ENCODE results near the gene C17orf58. TPM values are rescaled to one million over a fixed set of nuclear protein-coding genes. Genes with fewer than 3 reads are reported as not detected.
A peak's percentile ranks its signal among the peaks of the same experiment; 100 is the strongest.
"Not testable (repeated sequence)": the region's sequence is repeated elsewhere in the genome, so short reads cannot be mapped to it uniquely, and the experiment has no call there.

C17orf58 gene
- total RNA-seq, 2 experiments from 2014 or later = 19.4 to 23.7 TPM

GRCh38 chr17:67990909-67991308 lies 5.4 kb downstream of the C17orf58 start:
- POLR2A ChIA-PET = no interaction called here
- no peak overlapping the region for H3K4me3 Mint-ChIP-seq
- intact Hi-C loops (cut with DNase I, micrococcal nuclease) = loop anchor here in 1 of 2 experiments (10.0 kb wide), 1 partner anchor 616 kb away; the partner anchor contains the start of gene PITPNC1
- no peak for DNase-seq
- no peak for ATAC-seq
- H3K27me3 Mint-ChIP-seq = peaks cover 8% of the 10 kb centered on the region
- H3K4me1 Mint-ChIP-seq = peaks cover 18% of the 10 kb centered on the region
- CTCF ChIA-PET = interaction anchor here (1.0 kb wide), 1 partner anchor 27 kb away, joined by 3 read pairs; no protein-coding TSS in a partner anchor
- no peaks in the 10 kb centered on the region for H3K9me3 Mint-ChIP-seq (ENCODE audit: low read depth)
- H3K36me3 Mint-ChIP-seq (ENCODE audit: low read depth) = peaks cover 12% of the 10 kb centered on the region
- no peak overlapping the region for H3K27ac Mint-ChIP-seq

GRCh38 chr17:67983383-67983688 lies 12.9 kb downstream of the C17orf58 start:
- CTCF ChIA-PET = interaction anchor here (0.6 to 1.5 kb wide), 7 partner anchors 8 to 153 kb away, joined by 3 read pairs; no protein-coding TSS in a partner anchor
- Mint-ChIP-seq H3K9me3 (ENCODE audit: low read depth) (no peaks in the 10 kb centered on the region), H3K4me1 (no peaks in the 10 kb centered on the region), H3K36me3 (ENCODE audit: low read depth) (peaks cover 3% of the 10 kb centered on the region), H3K4me3 (no peak overlapping the region), H3K27ac (no peak overlapping the region), H3K27me3 (no peaks in the 10 kb centered on the region)
- POLR2A ChIA-PET = no interaction called here
- ATAC-seq (no peak), DNase-seq (no peak)
- intact Hi-C loops (cut with DNase I, micrococcal nuclease) = no loop called here

GRCh38 chr17:67982686-67983382 lies 13.4 kb downstream of the C17orf58 start:
- Mint-ChIP-seq H3K9me3 (ENCODE audit: low read depth) (no peaks in the 10 kb centered on the region), H3K4me3 (no peak overlapping the region), H3K36me3 (ENCODE audit: low read depth) (peaks cover 3% of the 10 kb centered on the region), H3K27ac (no peak overlapping the region), H3K4me1 (no peaks in the 10 kb centered on the region), H3K27me3 (no peaks in the 10 kb centered on the region)
- intact Hi-C loops (cut with DNase I, micrococcal nuclease) = no loop called here
- ChIA-PET POLR2A (no interaction called here), CTCF (interaction anchor here (0.6 to 1.1 kb wide), 6 partner anchors 21 to 178 kb away, joined by 3 to 4 read pairs (median 3); partner anchors contain the start of gene BPTF)
- ATAC-seq = no peak
- no peak for DNase-seq

GRCh38 chr17:67982034-67982640 lies 14.1 kb downstream of the C17orf58 start:
- intact Hi-C loops (cut with DNase I, micrococcal nuclease) = no loop called here
- ChIA-PET POLR2A (no interaction called here), CTCF (interaction anchor here (0.6 to 0.7 kb wide), 3 partner anchors 18 to 177 kb away, joined by 3 to 4 read pairs (median 4); partner anchors contain the start of gene BPTF)
- no peak for ATAC-seq
- Mint-ChIP-seq H3K4me1 (no peaks in the 10 kb centered on the region), H3K27me3 (no peaks in the 10 kb centered on the region), H3K36me3 (ENCODE audit: low read depth) (peaks cover 3% of the 10 kb centered on the region), H3K27ac (no peak overlapping the region), H3K4me3 (no peak overlapping the region), H3K9me3 (ENCODE audit: low read depth) (no peaks in the 10 kb centered on the region)
- no peak for DNase-seq

- POLR2A ChIA-PET; ATAC-seq; H3K27ac Mint-ChIP-seq; H3K9me3 Mint-ChIP-seq (ENCODE audit: low read depth); H3K4me3 Mint-ChIP-seq; DNase-seq; H3K27me3 Mint-ChIP-seq; H3K4me1 Mint-ChIP-seq; H3K36me3 Mint-ChIP-seq (ENCODE audit: low read depth); intact Hi-C loops (cut with DNase I, micrococcal nuclease): not testable (repeated sequence)
- CTCF ChIA-PET = interaction anchor here (1.4 kb wide), 1 partner anchor 13 kb away, joined by 3 read pairs; no protein-coding TSS in a partner anchor
These were observed 15.4 kb downstream of the C17orf58 start for GRCh38 chr17:67980883-67981282.

- peaks cover 7% of the 10 kb centered on the region for H3K36me3 Mint-ChIP-seq (ENCODE audit: low read depth)
- H3K27me3 Mint-ChIP-seq = no peaks in the 10 kb centered on the region
- H3K4me3 Mint-ChIP-seq = no peak overlapping the region
- no peaks in the 10 kb centered on the region for H3K4me1 Mint-ChIP-seq
- no peaks in the 10 kb centered on the region for H3K9me3 Mint-ChIP-seq (ENCODE audit: low read depth)
- intact Hi-C loops (cut with DNase I, micrococcal nuclease) = no loop called here
- DNase-seq = no peak
- no peak overlapping the region for H3K27ac Mint-ChIP-seq
- ATAC-seq = no peak
- CTCF ChIA-PET = interaction anchor here (1.4 kb wide), 1 partner anchor 12 kb away, joined by 3 read pairs; no protein-coding TSS in a partner anchor
- POLR2A ChIA-PET = interaction anchor here (0.7 kb wide), 1 partner anchor 203 kb away, joined by 8 read pairs; no protein-coding TSS in a partner anchor
These were observed 15.8 kb downstream of the C17orf58 start for GRCh38 chr17:67980456-67980855.

GRCh38 chr17:67976306-67976705 lies 20.0 kb downstream of the C17orf58 start:
- not testable (repeated sequence) for ATAC-seq, H3K4me1 Mint-ChIP-seq
- CTCF ChIA-PET = interaction anchor here (1.2 kb wide), 1 partner anchor 12 kb away, joined by 3 read pairs; no protein-coding TSS in a partner anchor

GRCh38 chr17:67974598-67975066 lies 21.6 kb downstream of the C17orf58 start:
- Mint-ChIP-seq H3K27me3 (no peaks in the 10 kb centered on the region), H3K36me3 (ENCODE audit: low read depth) (peaks cover 7% of the 10 kb centered on the region), H3K9me3 (ENCODE audit: low read depth) (no peaks in the 10 kb centered on the region), H3K4me1 (no peaks in the 10 kb centered on the region), H3K4me3 (no peak overlapping the region), H3K27ac (no peak overlapping the region)
- DNase-seq (no peak), ATAC-seq (no peak)
- CTCF ChIA-PET = interaction anchor here (0.6 to 1.6 kb wide), 5 partner anchors 10 to 789 kb away, joined by 3 to 5 read pairs (median 4); no protein-coding TSS in a partner anchor
- POLR2A ChIA-PET = interaction anchor here (0.5 kb wide), 1 partner anchor 146 kb away, joined by 3 read pairs; no protein-coding TSS in a partner anchor
- intact Hi-C loops (cut with DNase I, micrococcal nuclease) = no loop called here

More at GRCh38 chr17:67976306-67976705, 20.0 kb downstream of the C17orf58 start:
- H3K27me3 Mint-ChIP-seq; POLR2A ChIA-PET; DNase-seq; H3K36me3 Mint-ChIP-seq (ENCODE audit: low read depth); H3K27ac Mint-ChIP-seq; H3K4me3 Mint-ChIP-seq; intact Hi-C loops (cut with DNase I, micrococcal nuclease); H3K9me3 Mint-ChIP-seq (ENCODE audit: low read depth): not testable (repeated sequence)

GRCh38 chr17:67974185-67974584 lies 22.1 kb downstream of the C17orf58 start:
- intact Hi-C loops (cut with DNase I, micrococcal nuclease) = no loop called here
- CTCF ChIA-PET = interaction anchor here (0.6 to 1.6 kb wide), 3 partner anchors 10 to 44 kb away, joined by 4 to 5 read pairs (median 4); no protein-coding TSS in a partner anchor
- H3K27ac Mint-ChIP-seq = no peak overlapping the region

GRCh38 chr17:67970783-67971182 lies 25.5 kb downstream of the C17orf58 start:
- DNase-seq = no peak
- intact Hi-C loops (cut with DNase I, micrococcal nuclease) = no loop called here
- Mint-ChIP-seq H3K4me3 (no peak overlapping the region), H3K4me1 (no peaks in the 10 kb centered on the region), H3K36me3 (ENCODE audit: low read depth) (peaks cover 12% of the 10 kb centered on the region), H3K27me3 (no peaks in the 10 kb centered on the region), H3K27ac (no peak overlapping the region), H3K9me3 (ENCODE audit: low read depth) (no peaks in the 10 kb centered on the region)
- POLR2A ChIA-PET = no interaction called here
- CTCF ChIA-PET = no interaction called here
- no peak for ATAC-seq

More at GRCh38 chr17:67974185-67974584, 22.1 kb downstream of the C17orf58 start:
- DNase-seq (no peak), ATAC-seq (no peak)
- Mint-ChIP-seq H3K36me3 (ENCODE audit: low read depth) (peaks cover 7% of the 10 kb centered on the region), H3K4me1 (no peaks in the 10 kb centered on the region), H3K4me3 (no peak overlapping the region), H3K27me3 (no peaks in the 10 kb centered on the region), H3K9me3 (ENCODE audit: low read depth) (no peaks in the 10 kb centered on the region)
- POLR2A ChIA-PET = no interaction called here

- peak; percentile 91 for ATAC-seq
- Mint-ChIP-seq H3K27ac (peak overlapping the region; percentile 85), H3K4me1 (peaks cover 16% of the 10 kb centered on the region), H3K36me3 (ENCODE audit: low read depth) (peaks cover 29% of the 10 kb centered on the region)
- DNase-seq = peak; percentile 86
- CTCF ChIA-PET = interaction anchor here (0.8 to 1.6 kb wide), 8 partner anchors 11 to 46 kb away, joined by 3 to 10 read pairs (median 4); partner anchors contain the start of gene C17orf58
- not testable (repeated sequence) for H3K27me3 Mint-ChIP-seq; H3K9me3 Mint-ChIP-seq (ENCODE audit: low read depth); H3K4me3 Mint-ChIP-seq
- intact Hi-C loops (cut with DNase I, micrococcal nuclease) = loop anchor here in 1 of 2 experiments (2.0 to 5.0 kb wide), 3 partner anchors 32 to 500 kb away; no protein-coding TSS in a partner anchor
- POLR2A ChIA-PET = interaction anchor here (0.5 kb wide), 1 partner anchor 32 kb away, joined by 3 read pairs; no protein-coding TSS in a partner anchor
These were observed 33.1 kb downstream of the C17orf58 start for GRCh38 chr17:67963145-67963572.

Measured in activated CD4-positive, alpha-beta T cell treated with anti-CD3 and anti-CD28 coated beads for 36 hours (primary cell).